Activated CD8-positive, alpha-beta T cell treated with anti-CD3 and anti-CD28 coated beads for 36 hours (primary cell): ENCODE data around the gene PLEKHA1. TPM values are rescaled to one million over a fixed set of nuclear protein-coding genes. Genes with fewer than 3 reads are reported as not detected.
A peak's percentile ranks its signal among the peaks of the same experiment; 100 is the strongest.

Experiments
- ATAC-seq: fragments of 200-7000 bp; cut with Tn5 transposase; one replicate; pipeline ENCODE4 v1.10.0; 2021; ENCODE audit warnings: mild to moderate bottlenecking, moderate library complexity
- CTCF ChIA-PET: fragments of 350-600 bp; sonication (Branson Sonifier 250); formaldehyde crosslinking; loops from one replicate; lab custom pipeline; 2021; ENCODE audit warnings: antibody characterized with exemption; lab: Charles Lee
- POLR2A ChIA-PET: fragments of 350-600 bp; sonication (Branson Sonifier 250); formaldehyde crosslinking; loops from one replicate; lab custom pipeline; 2021; ENCODE audit warnings: antibody characterized with exemption; lab: Charles Lee
- DNase-seq: peaks from one replicate; pipeline ENCODE4 v3.0.0-alpha.2; 2020
- H3K27ac Mint-ChIP-seq: one replicate; pipeline ENCODE4 v1.8.0; 2021; ENCODE audit warnings: mild to moderate bottlenecking, mixed read lengths
- H3K27me3 Mint-ChIP-seq: one replicate; pipeline ENCODE4 v1.8.0; 2021; ENCODE audit warnings: mixed read lengths
- H3K36me3 Mint-ChIP-seq: one replicate; pipeline ENCODE4 v1.8.0; 2021; ENCODE audit warnings: low read depth, mixed read lengths
- H3K4me1 Mint-ChIP-seq: one replicate; pipeline ENCODE4 v1.8.0; 2021; ENCODE audit warnings: low read depth, mixed read lengths
- H3K4me3 Mint-ChIP-seq: one replicate; pipeline ENCODE4 v1.8.0; 2021; ENCODE audit warnings: mild to moderate bottlenecking, moderate library complexity, mixed read lengths
- H3K9me3 Mint-ChIP-seq: one replicate; pipeline ENCODE4 v1.8.0; 2021; ENCODE audit warnings: mixed read lengths
- CTCF ChIP-seq: fragments of 200-600 bp; IDR thresholded peaks from one replicate; pipeline ENCODE4 v1.8.0; 2022; ENCODE audit warnings: antibody characterized with exemption, mild to moderate bottlenecking
- intact Hi-C: fragments of 100-400 bp; cut with micrococcal nuclease; formaldehyde crosslinking; loops from one replicate; pipeline ENCODE4 v1.10.0; 2022
- total RNA-seq, 2 experiments: library from RNA; stranded (reverse); gene quantifications; one replicate each; pipeline ENCODE4 v1.2.3, GENCODE V29; 2021

Gene PLEKHA1
- total RNA-seq, 2 experiments from 2014 or later, result 17.0 to 17.4 TPM

GRCh38 chr10:122376364-122376961 is 2.0 kb downstream of the PLEKHA1 start:
- peaks cover 57% of the 10 kb centered on the region for H3K4me1 Mint-ChIP-seq
- no peak overlapping the region for H3K27ac Mint-ChIP-seq
- POLR2A ChIA-PET, result no interaction called here

GRCh38 chr10:122379041-122379440 is 4.5 kb downstream of the PLEKHA1 start:
- no peak for ATAC-seq
- Mint-ChIP-seq H3K9me3 (peaks cover 7% of the 10 kb centered on the region), H3K36me3 (peaks cover 32% of the 10 kb centered on the region), H3K4me1 (peaks cover 63% of the 10 kb centered on the region), H3K27me3 (no peaks in the 10 kb centered on the region), H3K4me3 (no peak overlapping the region), H3K27ac (no peak overlapping the region)
- TF ChIP-seq CTCF, result no peak
- DNase-seq, result no peak
- intact Hi-C loops, result loop anchor here (10.0 kb wide), 1 partner anchor 776 kb away; the partner anchor contains the start of gene BUB3
- ChIA-PET CTCF (interaction anchor here (1.9 kb wide), 1 partner anchor 8 kb away, joined by 6 read pairs; no protein-coding TSS in a partner anchor), POLR2A (interaction anchor here (1.6 kb wide), 1 partner anchor 8 kb away, joined by 4 read pairs; no protein-coding TSS in a partner anchor)

More at GRCh38 chr10:122376364-122376961, 2.0 kb downstream of the PLEKHA1 start:
- Mint-ChIP-seq H3K27me3 (peaks cover 7% of the 10 kb centered on the region), H3K4me3 (peak overlapping the region; percentile 94), H3K36me3 (peaks cover 28% of the 10 kb centered on the region), H3K9me3 (peaks cover 7% of the 10 kb centered on the region)
- intact Hi-C loops, result loop anchor here (10.0 kb wide), 1 partner anchor 778 kb away; the partner anchor contains the start of gene BUB3
- DNase-seq (no peak), ATAC-seq (no peak)
- CTCF ChIA-PET, result interaction anchor here (1.4 kb wide), 1 partner anchor 43 kb away, joined by 5 read pairs; no protein-coding TSS in a partner anchor
- TF ChIP-seq CTCF, result no peak

GRCh38 chr10:122379537-122379936 is 5.0 kb downstream of the PLEKHA1 start:
- H3K36me3 Mint-ChIP-seq, result peaks cover 34% of the 10 kb centered on the region

GRCh38 chr10:122380703-122381102 is 6.2 kb downstream of the PLEKHA1 start:
- H3K4me3 Mint-ChIP-seq, result no peak overlapping the region
- H3K4me1 Mint-ChIP-seq, result peaks cover 59% of the 10 kb centered on the region
- no peaks in the 10 kb centered on the region for H3K27me3 Mint-ChIP-seq
- TF ChIP-seq CTCF, result no peak
- DNase-seq (no peak), ATAC-seq (no peak)
- intact Hi-C loops, result no loop called here
- H3K36me3 Mint-ChIP-seq, result peaks cover 34% of the 10 kb centered on the region
- H3K27ac Mint-ChIP-seq, result no peak overlapping the region
- peaks cover 8% of the 10 kb centered on the region for H3K9me3 Mint-ChIP-seq
- POLR2A ChIA-PET, result no interaction called here
- CTCF ChIA-PET, result no interaction called here

More at GRCh38 chr10:122379537-122379936, 5.0 kb downstream of the PLEKHA1 start:
- no peak for TF ChIP-seq CTCF
- ATAC-seq (no peak), DNase-seq (no peak)
- ChIA-PET POLR2A (interaction anchor here (1.6 kb wide), 1 partner anchor 8 kb away, joined by 4 read pairs; no protein-coding TSS in a partner anchor), CTCF (no interaction called here)
- H3K4me3 Mint-ChIP-seq, result no peak overlapping the region
- H3K4me1 Mint-ChIP-seq, result peaks cover 61% of the 10 kb centered on the region
- H3K27ac Mint-ChIP-seq, result no peak overlapping the region
- intact Hi-C loops, result loop anchor here (10.0 kb wide), 1 partner anchor 775 kb away; the partner anchor contains the start of gene BUB3
- peaks cover 7% of the 10 kb centered on the region for H3K9me3 Mint-ChIP-seq
- H3K27me3 Mint-ChIP-seq, result no peaks in the 10 kb centered on the region

GRCh38 chr10:122381680-122382079 is 7.2 kb downstream of the PLEKHA1 start:
- POLR2A ChIA-PET, result no interaction called here
- intact Hi-C loops, result no loop called here
- H3K4me3 Mint-ChIP-seq, result no peak overlapping the region
- DNase-seq (no peak), ATAC-seq (no peak)
- H3K27ac Mint-ChIP-seq, result no peak overlapping the region
- no peaks in the 10 kb centered on the region for H3K27me3 Mint-ChIP-seq
- peaks cover 34% of the 10 kb centered on the region for H3K36me3 Mint-ChIP-seq
- H3K4me1 Mint-ChIP-seq, result peaks cover 60% of the 10 kb centered on the region
- no peak for TF ChIP-seq CTCF
- CTCF ChIA-PET, result interaction anchor here (1.1 kb wide), 1 partner anchor 13 kb away, joined by 3 read pairs; no protein-coding TSS in a partner anchor
- peaks cover 8% of the 10 kb centered on the region for H3K9me3 Mint-ChIP-seq
